Left lung (tissue), 10 donors: ENCODE results near the gene GRID1. TPM values are rescaled to one million over a fixed set of nuclear protein-coding genes. Genes with fewer than 3 reads are reported as not detected.

Experiments used
- ATAC-seq: fragments of 200-7000 bp; cut with Tn5 transposase; one replicate; pipeline ENCODE4 v1.9.1; 2020; ENCODE audit warnings: moderate library complexity
- DNase-seq, 4 donors: peaks; one replicate each; pipeline ENCODE4 v3.0.0-alpha.2; 2013 to 2020
- H3K27ac ChIP-seq, 2 donors: fragments of 200-600 bp; sonication (generic) in 1 of 2; one replicate each; pipeline versions ENCODE4 v1.5.0 to v1.8.0; 2020 to 2021
- H3K27me3 ChIP-seq, 2 donors: fragments of 200-600 bp; sonication (generic) in 1 of 2; one replicate each; pipeline versions ENCODE4 v1.5.0 to v1.8.0; 2020 to 2021
- H3K36me3 ChIP-seq, 2 donors: fragments of 200-600 bp; sonication (generic) in 1 of 2; one replicate each; pipeline versions ENCODE4 v1.5.0 to v1.8.0; 2020 to 2021
- H3K4me1 ChIP-seq, 2 donors: fragments of 200-600 bp; one replicate each; pipeline ENCODE4 v1.8.0; 2021
- H3K4me3 ChIP-seq, 2 donors: fragments of 200-600 bp; sonication (generic) in 1 of 2; one replicate each; pipeline versions ENCODE4 v1.5.0 to v1.8.0; 2020 to 2021; ENCODE audit warnings: mild to moderate bottlenecking in 1 of 2
- H3K9me3 ChIP-seq, 2 donors: fragments of 200-600 bp; sonication (generic) in 1 of 2; one replicate each; pipeline versions ENCODE4 v1.5.0 to v1.8.0; 2020 to 2021
- intact Hi-C, 2 donors: fragments of 100-400 bp; cut with DNase I; formaldehyde crosslinking; loops; one replicate each; pipeline versions ENCODE4 v1.11.2 to v1.14.2; 2022
- polyA plus RNA-seq, 6 donors: library from polyadenylated mRNA; unstranded; fragments of 120-200 nt; gene quantifications; one replicate each; pipeline ENCODE4 v1.2.1, GENCODE V29; 2013; ENCODE audit not compliant: insufficient read length in 6 of 6
- total RNA-seq, 2 donors: library from RNA; stranded (reverse); fragmentation: NEBNext Ultra II Directional; extraction: Animal tissue kit (Norgen Biotek cat#: 25700); gene quantifications; one replicate each; pipeline ENCODE4 v1.2.1, GENCODE V29; 2021
- TF ChIP-seq, protein P1 (sequence below), 2 donors: fragments of 200-600 bp; sonication (generic) in 1 of 2; IDR thresholded peaks; one replicate each; pipeline versions ENCODE4 v1.5.0 to v1.8.0; 2021; ENCODE audit warnings: antibody characterized with exemption in 2 of 2
- donor health status: DM: no; HTN: yes; CAD: no.
- donor health status: DM: no; HTN: no; CAD: no.

GRID1 gene
- total and polyA plus RNA-seq, 8 donors: 0.81 to 2.6 (median 1.2) TPM

DNA sequence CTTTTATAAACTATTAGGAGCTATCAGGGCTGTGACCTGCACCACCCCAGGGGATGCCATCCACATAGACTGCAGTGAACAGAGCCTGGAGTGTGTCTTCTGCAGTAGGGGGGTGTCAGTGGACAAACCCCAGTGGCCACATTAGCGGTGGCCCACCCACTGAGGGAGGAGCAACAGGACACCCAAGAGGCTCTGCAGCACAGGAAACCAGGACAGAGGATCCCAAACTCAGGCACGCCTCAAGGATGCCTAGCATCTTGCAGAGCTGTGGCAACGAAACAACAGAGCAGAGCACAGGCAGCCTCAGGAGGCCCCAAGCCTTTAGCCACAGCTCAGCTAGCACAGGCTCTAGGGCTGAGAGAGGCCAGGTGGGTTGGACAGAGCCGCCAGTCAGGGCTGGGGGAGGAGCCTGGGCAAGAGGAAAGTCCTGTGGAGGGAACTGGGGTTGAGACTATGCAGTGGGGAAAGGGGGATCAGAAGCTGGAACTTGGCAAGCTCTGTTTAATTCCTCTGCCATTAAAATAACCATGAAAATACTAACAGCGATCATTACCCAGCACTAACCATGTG lies 53.8 kb downstream of the GRID1 start:
- ATAC-seq (no peak), DNase-seq (peak in 1 of 4 donors; percentile 8)
- intact Hi-C loops: no loop called here

DNA sequence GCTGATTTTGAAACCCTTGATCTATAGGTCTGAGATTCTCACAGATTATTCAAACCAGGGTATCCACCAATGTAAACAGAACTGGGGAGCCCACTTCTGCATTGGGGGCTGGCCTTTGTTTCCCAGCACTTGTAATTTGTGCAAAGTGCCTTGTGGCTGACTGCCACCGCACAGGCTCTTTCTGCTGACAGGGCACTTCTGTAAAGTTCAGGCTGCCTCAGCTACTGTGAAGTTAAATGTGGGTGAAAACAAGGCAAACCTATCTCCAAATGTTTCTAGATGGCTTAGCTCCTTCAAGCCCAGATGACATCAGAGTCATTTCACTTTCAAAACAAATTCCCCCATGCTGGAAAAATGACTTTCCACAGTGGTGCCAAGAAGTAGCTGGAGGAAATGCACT lies 54.7 kb downstream of the GRID1 start:
- no peak overlapping the region for H3K4me3 ChIP-seq
- intact Hi-C loops: no loop called here
- no peak for ATAC-seq
- no peaks in the 10 kb centered on the region for H3K9me3 ChIP-seq
- TF ChIP-seq, protein P1, sequence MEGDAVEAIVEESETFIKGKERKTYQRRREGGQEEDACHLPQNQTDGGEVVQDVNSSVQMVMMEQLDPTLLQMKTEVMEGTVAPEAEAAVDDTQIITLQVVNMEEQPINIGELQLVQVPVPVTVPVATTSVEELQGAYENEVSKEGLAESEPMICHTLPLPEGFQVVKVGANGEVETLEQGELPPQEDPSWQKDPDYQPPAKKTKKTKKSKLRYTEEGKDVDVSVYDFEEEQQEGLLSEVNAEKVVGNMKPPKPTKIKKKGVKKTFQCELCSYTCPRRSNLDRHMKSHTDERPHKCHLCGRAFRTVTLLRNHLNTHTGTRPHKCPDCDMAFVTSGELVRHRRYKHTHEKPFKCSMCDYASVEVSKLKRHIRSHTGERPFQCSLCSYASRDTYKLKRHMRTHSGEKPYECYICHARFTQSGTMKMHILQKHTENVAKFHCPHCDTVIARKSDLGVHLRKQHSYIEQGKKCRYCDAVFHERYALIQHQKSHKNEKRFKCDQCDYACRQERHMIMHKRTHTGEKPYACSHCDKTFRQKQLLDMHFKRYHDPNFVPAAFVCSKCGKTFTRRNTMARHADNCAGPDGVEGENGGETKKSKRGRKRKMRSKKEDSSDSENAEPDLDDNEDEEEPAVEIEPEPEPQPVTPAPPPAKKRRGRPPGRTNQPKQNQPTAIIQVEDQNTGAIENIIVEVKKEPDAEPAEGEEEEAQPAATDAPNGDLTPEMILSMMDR (IDR thresholded peaks at IDR 0.05): no peak
- no peak for DNase-seq
- no peaks in the 10 kb centered on the region for H3K27me3 ChIP-seq
- no peak overlapping the region for H3K27ac ChIP-seq
- no peaks in the 10 kb centered on the region for H3K4me1 ChIP-seq
- H3K36me3 ChIP-seq: no peaks in the 10 kb centered on the region

More for the DNA sequence above, 53.8 kb downstream of the GRID1 start:
- Histone ChIP-seq H3K4me3 (no peak overlapping the region), H3K4me1 (no peaks in the 10 kb centered on the region), H3K27me3 (no peaks in the 10 kb centered on the region), H3K9me3 (no peaks in the 10 kb centered on the region), H3K36me3 (no peaks in the 10 kb centered on the region), H3K27ac (no peak overlapping the region)
- TF ChIP-seq, protein P1 (IDR thresholded peaks at IDR 0.05): no peak

DNA sequence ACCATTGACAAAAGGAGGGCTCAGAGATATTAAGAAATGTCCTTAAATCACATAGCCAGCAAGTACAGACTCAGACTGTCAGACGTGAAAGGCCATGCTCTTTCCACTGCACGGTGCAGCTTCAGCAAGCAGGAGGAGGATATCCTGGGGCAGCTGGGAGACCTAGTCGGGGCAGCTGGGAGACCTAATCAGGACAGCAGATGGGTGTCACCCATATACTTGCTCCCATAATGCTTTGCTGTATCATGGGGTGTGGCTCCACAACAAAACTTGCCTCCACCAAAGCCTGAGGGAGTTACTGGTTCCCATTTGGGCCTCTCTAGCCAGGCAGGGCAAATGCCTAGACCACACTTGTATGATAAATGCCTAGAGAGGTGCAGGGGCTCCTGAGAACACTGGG lies 55.4 kb downstream of the GRID1 start:
- H3K27me3 ChIP-seq: no peaks in the 10 kb centered on the region
- no peak overlapping the region for H3K4me3 ChIP-seq
- no peak for ATAC-seq
- no peak overlapping the region for H3K27ac ChIP-seq
- TF ChIP-seq, protein P1 (IDR thresholded peaks at IDR 0.05): no peak
- DNase-seq: peak in 1 of 4 donors; percentile 2
- H3K4me1 ChIP-seq: no peaks in the 10 kb centered on the region
- intact Hi-C loops: no loop called here
- H3K36me3 ChIP-seq: no peaks in the 10 kb centered on the region
- no peaks in the 10 kb centered on the region for H3K9me3 ChIP-seq

DNA sequence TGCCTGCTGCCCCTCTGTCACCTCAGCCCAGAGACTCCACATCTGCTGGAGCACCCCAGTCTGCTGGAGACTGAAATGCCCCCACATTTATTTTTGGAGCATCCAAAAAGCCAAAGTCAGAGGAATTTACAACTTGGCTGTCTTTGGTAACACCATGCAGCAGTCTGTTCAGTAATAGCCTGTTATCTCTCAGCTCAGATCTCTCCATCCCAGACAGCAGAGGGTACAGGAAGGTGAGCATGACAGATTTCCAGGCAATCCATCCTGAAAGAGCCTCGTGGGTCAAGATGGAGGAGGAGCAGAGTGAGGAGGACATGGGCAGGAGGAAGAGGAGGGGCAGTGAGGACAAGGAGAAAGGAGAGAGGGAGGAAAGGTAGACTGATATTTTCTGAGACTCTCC lies 55.9 kb downstream of the GRID1 start:
- Histone ChIP-seq H3K4me1 (no peaks in the 10 kb centered on the region), H3K27ac (no peak overlapping the region), H3K9me3 (no peaks in the 10 kb centered on the region), H3K36me3 (no peaks in the 10 kb centered on the region), H3K4me3 (no peak overlapping the region), H3K27me3 (no peaks in the 10 kb centered on the region)
- no peak for DNase-seq
- TF ChIP-seq, protein P1 (IDR thresholded peaks at IDR 0.05): no peak
- ATAC-seq: no peak
- intact Hi-C loops: no loop called here

DNA sequence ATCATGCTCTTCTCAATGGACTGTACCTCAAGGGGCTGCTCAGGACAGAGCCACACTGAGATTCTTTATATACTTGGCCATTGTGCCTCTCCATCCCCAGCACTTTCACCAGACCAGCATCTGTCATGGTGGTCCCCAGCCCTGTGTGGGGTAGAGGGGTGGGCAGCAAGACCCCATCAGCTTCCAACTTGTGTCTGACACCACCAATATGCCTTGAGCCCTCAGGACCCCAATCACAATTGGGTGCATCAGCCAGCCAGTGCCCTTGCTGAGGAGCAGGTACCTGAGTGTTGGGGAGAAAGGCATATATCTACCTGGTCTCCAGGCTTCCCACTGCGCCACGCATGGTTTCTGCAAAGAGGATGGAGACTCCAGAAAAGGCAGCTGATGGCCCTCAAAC lies 56.3 kb downstream of the GRID1 start:
- DNase-seq: peak in 1 of 4 donors; percentile 12
- intact Hi-C loops: no loop called here

More for the DNA sequence above, 56.3 kb downstream of the GRID1 start:
- TF ChIP-seq, protein P1 (IDR thresholded peaks at IDR 0.05): no peak
- Histone ChIP-seq H3K27ac (no peak overlapping the region), H3K4me3 (no peak overlapping the region), H3K27me3 (no peaks in the 10 kb centered on the region), H3K4me1 (no peaks in the 10 kb centered on the region), H3K36me3 (no peaks in the 10 kb centered on the region), H3K9me3 (no peaks in the 10 kb centered on the region)
- ATAC-seq: no peak
